ENCODE measurements around the gene NUP62. TPM values are rescaled to one million over a fixed set of nuclear protein-coding genes. Genes with fewer than 3 reads are reported as not detected.

NUP62 gene
- total and polyA plus RNA-seq, 12 donors = 13.2 to 48.1 (median 32.7) TPM

DNA sequence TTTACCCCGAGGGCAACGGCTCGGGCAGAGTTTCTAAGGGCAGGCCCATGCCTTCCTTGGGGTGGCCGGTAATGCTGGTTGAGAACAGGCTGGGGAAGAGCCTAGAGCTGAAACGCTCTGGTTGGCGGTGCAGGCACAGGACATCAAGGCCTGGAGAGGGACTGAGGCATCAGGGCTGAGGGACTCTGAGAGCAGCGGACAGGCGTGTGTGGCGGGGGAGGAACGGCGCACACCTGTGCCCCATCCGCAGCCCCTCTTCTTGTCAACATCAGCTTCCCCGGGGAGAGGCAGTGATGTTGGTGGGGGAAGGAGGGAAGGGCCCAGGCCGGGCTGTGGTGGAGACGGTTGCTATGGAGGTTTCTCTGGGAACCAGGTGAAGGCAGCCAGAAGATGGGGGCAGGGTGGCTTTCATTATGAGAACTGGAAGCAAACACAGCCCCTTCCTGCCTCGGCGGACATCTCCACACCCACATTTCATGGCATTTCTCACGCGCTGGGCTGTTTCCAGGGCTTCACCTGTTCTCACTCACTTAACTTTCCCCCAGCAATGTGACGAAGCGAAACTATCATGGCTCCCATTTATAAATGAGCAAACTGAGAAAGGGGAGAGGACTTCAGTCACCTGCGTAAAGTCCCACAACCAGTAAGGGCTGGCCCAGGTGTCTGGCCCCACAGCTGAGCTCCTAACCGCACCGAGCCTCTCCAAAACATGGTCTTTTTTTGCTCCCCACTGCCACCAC, 8.5 kb downstream of the NUP62 start:
- no peak for DNase-seq
- TF ChIP-seq, protein P1, sequence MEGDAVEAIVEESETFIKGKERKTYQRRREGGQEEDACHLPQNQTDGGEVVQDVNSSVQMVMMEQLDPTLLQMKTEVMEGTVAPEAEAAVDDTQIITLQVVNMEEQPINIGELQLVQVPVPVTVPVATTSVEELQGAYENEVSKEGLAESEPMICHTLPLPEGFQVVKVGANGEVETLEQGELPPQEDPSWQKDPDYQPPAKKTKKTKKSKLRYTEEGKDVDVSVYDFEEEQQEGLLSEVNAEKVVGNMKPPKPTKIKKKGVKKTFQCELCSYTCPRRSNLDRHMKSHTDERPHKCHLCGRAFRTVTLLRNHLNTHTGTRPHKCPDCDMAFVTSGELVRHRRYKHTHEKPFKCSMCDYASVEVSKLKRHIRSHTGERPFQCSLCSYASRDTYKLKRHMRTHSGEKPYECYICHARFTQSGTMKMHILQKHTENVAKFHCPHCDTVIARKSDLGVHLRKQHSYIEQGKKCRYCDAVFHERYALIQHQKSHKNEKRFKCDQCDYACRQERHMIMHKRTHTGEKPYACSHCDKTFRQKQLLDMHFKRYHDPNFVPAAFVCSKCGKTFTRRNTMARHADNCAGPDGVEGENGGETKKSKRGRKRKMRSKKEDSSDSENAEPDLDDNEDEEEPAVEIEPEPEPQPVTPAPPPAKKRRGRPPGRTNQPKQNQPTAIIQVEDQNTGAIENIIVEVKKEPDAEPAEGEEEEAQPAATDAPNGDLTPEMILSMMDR (IDR thresholded peaks at IDR 0.05) = no peak
- Histone ChIP-seq H3K4me1 (peaks cover 0 to 65% (median 7%) of the 10 kb centered on the region in 9 donors), H3K9me3 (no peaks in the 10 kb centered on the region), H3K36me3 (peaks cover 0 to 91% (median 9%) of the 10 kb centered on the region in 9 donors), H3K4me3 (no peak overlapping the region), H3K27ac (no peak overlapping the region), H3K27me3 (no peaks in the 10 kb centered on the region)
- ATAC-seq = no peak
- WGBS, 2 donors = 94 to 95% methylated on average over 24 of the region's 24 CpGs
- intact Hi-C loops (cut with DNase I) = no loop called here

DNA sequence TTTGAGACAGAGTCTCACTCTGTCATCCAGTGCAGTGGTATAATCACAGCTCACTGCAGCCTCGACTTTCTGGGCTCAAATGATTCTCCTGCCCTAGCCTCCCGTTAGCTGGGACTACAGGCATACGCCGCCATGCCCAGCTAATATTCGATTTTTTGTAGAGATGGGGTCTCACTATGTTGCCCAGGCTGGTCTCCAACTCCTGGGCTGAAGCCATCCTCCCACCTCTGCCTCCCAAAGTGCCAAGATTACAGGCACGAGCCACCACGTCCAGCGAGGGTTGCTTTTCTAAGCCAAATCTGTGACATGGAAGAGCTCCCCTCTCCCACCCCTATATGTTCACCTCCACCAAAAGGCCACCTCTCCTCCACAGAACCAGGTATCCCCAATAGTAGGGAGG, 11.2 kb downstream of the NUP62 start:
- no peaks in the 10 kb centered on the region for H3K27me3 ChIP-seq
- peak overlapping the region in 1 of 10 donors; percentile 71 for H3K27ac ChIP-seq
- TF ChIP-seq, protein P1 (IDR thresholded peaks at IDR 0.05) = no peak
- no peak for ATAC-seq
- H3K4me1 ChIP-seq = peaks cover 0 to 39% (median 0%) of the 10 kb centered on the region in 9 donors
- H3K9me3 ChIP-seq = peaks cover 0 to 5% (median 0%) of the 10 kb centered on the region in 11 donors
- WGBS, 2 donors = 95 to 97% methylated on average over 8 of the region's 8 CpGs
- no peak overlapping the region for H3K4me3 ChIP-seq
- H3K36me3 ChIP-seq = peaks cover 0 to 93% (median 8%) of the 10 kb centered on the region in 9 donors
- intact Hi-C loops (cut with DNase I) = no loop called here
- DNase-seq = no peak

DNA sequence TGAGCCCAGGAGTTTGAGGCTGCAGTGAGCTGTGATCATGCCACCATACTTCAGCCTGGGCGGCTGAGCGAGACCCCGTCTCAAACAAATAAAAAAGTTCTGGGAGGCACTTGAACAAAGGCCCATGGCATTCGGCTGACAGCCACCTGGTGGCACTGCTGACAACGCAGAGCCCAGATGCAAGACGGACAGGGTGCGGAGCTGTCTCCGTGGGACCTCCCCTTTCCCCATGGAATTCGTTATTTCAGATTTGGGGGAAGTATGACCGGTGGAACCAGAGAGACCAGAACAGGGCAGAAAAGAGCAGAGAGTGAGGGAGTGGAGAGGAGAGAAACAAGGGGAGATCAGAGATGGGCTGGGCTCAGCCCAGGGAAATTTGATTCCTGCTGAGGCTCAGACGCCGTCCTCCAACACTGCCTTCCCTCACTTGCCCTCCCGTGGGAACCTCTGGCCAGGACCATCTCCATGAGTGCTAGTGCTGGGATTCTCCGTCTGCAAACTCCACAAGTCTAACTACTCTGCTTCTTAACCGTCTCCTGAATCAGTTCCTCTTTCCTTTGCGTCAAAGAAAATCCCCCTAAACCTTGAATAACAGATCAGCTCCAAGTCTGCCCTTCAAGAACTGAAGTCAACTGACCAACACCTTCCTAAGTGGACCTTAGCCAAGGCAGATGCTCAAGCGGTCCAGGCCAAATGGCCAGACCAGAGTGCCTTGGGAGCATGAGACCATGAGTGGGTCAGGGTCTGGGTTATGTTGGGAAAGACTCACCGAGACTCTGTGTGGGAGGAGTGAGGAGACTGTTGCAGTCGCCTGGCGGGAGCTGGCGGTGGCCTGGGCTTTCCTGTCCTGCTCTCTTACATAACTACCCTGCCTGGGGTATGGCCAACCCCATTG, 12.2 kb downstream of the NUP62 start:
- no peak for DNase-seq
- peaks cover 0 to 5% (median 0%) of the 10 kb centered on the region in 11 donors for H3K9me3 ChIP-seq
- ATAC-seq = peak in 1 of 8 donors; percentile 39
- WGBS, 2 donors = 86 to 87% methylated on average over 21 of the region's 21 CpGs
- peaks cover 0 to 38% (median 0%) of the 10 kb centered on the region in 9 donors for H3K4me1 ChIP-seq
- H3K27ac ChIP-seq = peak overlapping the region in 1 of 10 donors; percentile 71
- peaks cover 0 to 93% (median 8%) of the 10 kb centered on the region in 9 donors for H3K36me3 ChIP-seq
- TF ChIP-seq, protein P1 (IDR thresholded peaks at IDR 0.05) = peak in 1 of 9 donors; percentile 42
- H3K4me3 ChIP-seq = no peak overlapping the region
- H3K27me3 ChIP-seq = no peaks in the 10 kb centered on the region
- intact Hi-C loops (cut with DNase I) = no loop called here

DNA sequence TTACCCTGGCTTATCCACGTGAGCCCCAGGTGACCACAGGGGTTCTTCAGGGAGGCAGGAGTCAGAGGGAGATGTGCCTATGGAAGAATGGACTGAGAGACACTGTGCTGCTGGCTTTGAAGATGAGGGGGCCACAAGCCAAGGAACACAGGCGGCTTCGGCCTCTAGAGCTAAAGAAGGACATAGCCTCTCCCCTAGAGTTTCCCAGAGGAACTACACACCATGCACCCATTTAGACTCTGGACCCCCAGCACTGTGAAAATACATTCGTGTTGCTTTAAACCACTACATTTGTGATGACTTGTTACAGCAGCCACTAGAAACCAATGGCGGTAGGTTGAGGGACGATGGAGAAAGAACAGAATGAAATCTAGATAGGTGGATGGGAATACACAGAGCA, 14.0 kb downstream of the NUP62 start:
- Histone ChIP-seq H3K4me3 (no peak overlapping the region), H3K27ac (no peak overlapping the region), H3K36me3 (peaks cover 0 to 85% (median 4%) of the 10 kb centered on the region in 9 donors), H3K4me1 (peaks cover 0 to 49% (median 8%) of the 10 kb centered on the region in 9 donors), H3K9me3 (peaks cover 0 to 5% (median 0%) of the 10 kb centered on the region in 11 donors), H3K27me3 (no peaks in the 10 kb centered on the region)
- no peak for ATAC-seq
- TF ChIP-seq, protein P1 (IDR thresholded peaks at IDR 0.05) = peak in 1 of 9 donors; percentile 10
- intact Hi-C loops (cut with DNase I) = no loop called here
- DNase-seq = no peak
- 95 to 97% methylated on average over 6 of the region's 6 CpGs for WGBS, 2 donors

Measured in heart right ventricle (tissue), 16 donors.